Ishikawa (cell line): ENCODE results near the gene FAM174C.
A peak's percentile ranks its signal among the peaks of the same experiment; 100 is the strongest.

ENCODE experiments used
- CEBPB ChIP-seq: IDR thresholded peaks from 2 replicates; pipeline ENCODE4 v1.6.1; 2012
- CREB1 ChIP-seq: IDR thresholded peaks from 2 replicates; pipeline ENCODE4 v1.6.1; 2012; ENCODE audit warnings: low read depth
- EGR1 ChIP-seq: IDR thresholded peaks from 2 replicates; pipeline ENCODE4 v1.6.1; 2012
- EP300 ChIP-seq: IDR thresholded peaks from 2 replicates; pipeline ENCODE4 v1.6.1; 2012; ENCODE audit warnings: borderline replicate concordance
- FOXM1 ChIP-seq: IDR thresholded peaks from 2 replicates; pipeline ENCODE4 v1.6.1; 2012; ENCODE audit warnings: low read depth, borderline replicate concordance
- NFIC ChIP-seq: IDR thresholded peaks from 2 replicates; pipeline ENCODE4 v1.6.1; 2012
- RAD21 ChIP-seq: IDR thresholded peaks from 2 replicates; pipeline ENCODE4 v1.6.1; 2012; ENCODE audit warnings: low read depth
- TAF1 ChIP-seq: IDR thresholded peaks from 2 replicates; pipeline ENCODE4 v1.6.1; 2012; ENCODE audit warnings: low read depth, mild to moderate bottlenecking
- TCF12 ChIP-seq: IDR thresholded peaks from 2 replicates; pipeline ENCODE4 v1.6.1; 2012; ENCODE audit warnings: low read depth
- TEAD4 ChIP-seq: IDR thresholded peaks from 2 replicates; pipeline ENCODE4 v1.6.1; 2012
- YY1 ChIP-seq: IDR thresholded peaks from 2 replicates; pipeline ENCODE4 v1.6.1; 2012; ENCODE audit warnings: low read depth
- ZBTB7A ChIP-seq: IDR thresholded peaks from 2 replicates; pipeline ENCODE4 v1.6.1; 2012; ENCODE audit warnings: low read depth
- TF ChIP-seq, protein P1 (sequence below): IDR thresholded peaks from 2 replicates; pipeline ENCODE4 v1.6.1; 2012; ENCODE audit warnings: low read depth, mild to moderate bottlenecking
- TF ChIP-seq, protein P2 (sequence below): IDR thresholded peaks from 2 replicates; pipeline ENCODE4 v1.6.1; 2012
- TF ChIP-seq, protein P3 (sequence below): IDR thresholded peaks from 2 replicates; pipeline ENCODE4 v1.6.1; 2012

Gene FAM174C

DNA sequence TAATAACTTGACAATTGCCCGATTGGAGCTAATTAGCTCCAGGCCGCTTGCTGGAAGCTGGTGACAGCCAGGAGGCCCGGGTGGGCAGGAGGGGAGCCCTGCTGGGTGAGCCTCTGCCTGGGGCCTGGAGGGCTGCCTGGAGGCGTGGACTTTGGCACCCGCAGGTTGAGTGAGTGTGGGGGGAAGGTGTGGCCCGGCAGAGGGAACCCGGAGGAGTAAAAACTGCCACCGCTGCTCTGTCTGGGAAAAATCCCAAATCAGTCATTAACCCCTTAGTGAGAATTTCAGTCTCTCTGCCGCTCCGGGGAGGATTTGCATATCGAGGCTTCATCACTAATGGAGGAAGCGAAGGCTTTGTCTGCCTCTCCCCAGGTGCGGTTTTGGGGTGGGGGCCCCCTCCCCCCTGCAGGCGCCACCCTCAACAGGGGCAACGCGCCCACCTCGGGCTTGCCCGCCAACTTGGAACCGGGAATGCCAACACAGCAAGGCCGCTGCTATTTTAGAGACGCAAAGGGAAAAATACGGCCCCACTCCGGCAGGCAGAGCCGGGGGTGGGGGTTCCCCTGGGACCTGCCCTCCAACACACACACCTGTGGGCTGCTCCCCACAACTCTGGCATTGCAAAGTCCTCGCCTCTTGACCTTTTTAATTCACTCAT, 16.6 kb downstream of the FAM174C start:
- TF ChIP-seq EGR1 = no peak

DNA sequence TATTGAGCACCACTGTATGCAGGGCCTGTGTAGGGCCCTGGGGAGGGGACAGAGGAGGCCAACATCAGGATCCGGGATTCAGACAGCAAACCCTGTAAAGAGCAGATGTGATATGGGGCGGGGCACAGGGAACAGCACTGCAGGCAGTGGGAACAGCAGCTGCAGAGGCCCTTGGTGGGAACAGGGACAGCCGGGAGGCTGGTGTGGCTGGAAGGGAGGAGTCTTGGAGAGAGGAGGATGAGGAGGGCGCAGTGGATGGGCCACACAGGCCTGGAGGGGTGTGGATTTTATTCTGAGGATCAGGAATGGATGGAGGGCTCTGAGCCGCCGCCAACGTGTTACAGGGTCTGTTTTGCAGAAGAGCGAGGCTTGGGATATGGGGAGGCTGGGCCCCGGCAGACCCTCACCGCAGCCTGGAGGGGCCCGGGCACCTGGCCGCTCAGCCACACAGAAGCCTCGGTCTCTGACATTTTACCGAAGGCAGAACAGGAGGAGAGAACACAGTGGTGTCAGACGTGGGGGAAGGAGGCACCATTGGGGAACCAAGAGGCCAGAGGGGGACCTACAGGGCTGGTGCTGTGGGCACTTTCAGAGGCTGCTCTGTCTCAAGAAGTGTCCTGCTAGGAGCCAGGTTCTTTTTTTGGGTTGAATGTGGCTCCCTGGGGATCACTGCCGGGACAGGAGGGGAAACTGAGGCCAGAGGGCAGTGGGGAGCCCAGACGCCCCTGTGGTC, 17.3 kb downstream of the FAM174C start:
- no peak for TF ChIP-seq YY1
- TF ChIP-seq FOXM1 = no peak
- TF ChIP-seq, protein P1, sequence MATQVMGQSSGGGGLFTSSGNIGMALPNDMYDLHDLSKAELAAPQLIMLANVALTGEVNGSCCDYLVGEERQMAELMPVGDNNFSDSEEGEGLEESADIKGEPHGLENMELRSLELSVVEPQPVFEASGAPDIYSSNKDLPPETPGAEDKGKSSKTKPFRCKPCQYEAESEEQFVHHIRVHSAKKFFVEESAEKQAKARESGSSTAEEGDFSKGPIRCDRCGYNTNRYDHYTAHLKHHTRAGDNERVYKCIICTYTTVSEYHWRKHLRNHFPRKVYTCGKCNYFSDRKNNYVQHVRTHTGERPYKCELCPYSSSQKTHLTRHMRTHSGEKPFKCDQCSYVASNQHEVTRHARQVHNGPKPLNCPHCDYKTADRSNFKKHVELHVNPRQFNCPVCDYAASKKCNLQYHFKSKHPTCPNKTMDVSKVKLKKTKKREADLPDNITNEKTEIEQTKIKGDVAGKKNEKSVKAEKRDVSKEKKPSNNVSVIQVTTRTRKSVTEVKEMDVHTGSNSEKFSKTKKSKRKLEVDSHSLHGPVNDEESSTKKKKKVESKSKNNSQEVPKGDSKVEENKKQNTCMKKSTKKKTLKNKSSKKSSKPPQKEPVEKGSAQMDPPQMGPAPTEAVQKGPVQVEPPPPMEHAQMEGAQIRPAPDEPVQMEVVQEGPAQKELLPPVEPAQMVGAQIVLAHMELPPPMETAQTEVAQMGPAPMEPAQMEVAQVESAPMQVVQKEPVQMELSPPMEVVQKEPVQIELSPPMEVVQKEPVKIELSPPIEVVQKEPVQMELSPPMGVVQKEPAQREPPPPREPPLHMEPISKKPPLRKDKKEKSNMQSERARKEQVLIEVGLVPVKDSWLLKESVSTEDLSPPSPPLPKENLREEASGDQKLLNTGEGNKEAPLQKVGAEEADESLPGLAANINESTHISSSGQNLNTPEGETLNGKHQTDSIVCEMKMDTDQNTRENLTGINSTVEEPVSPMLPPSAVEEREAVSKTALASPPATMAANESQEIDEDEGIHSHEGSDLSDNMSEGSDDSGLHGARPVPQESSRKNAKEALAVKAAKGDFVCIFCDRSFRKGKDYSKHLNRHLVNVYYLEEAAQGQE = no peak
- no peak for TF ChIP-seq RAD21
- no peak for TF ChIP-seq CEBPB
- no peak for TF ChIP-seq TCF12
- TF ChIP-seq EGR1 = no peak
- no peak for TF ChIP-seq TEAD4
- no peak for TF ChIP-seq EP300
- no peak for TF ChIP-seq TAF1
- no peak for TF ChIP-seq NFIC
- TF ChIP-seq, protein P2, sequence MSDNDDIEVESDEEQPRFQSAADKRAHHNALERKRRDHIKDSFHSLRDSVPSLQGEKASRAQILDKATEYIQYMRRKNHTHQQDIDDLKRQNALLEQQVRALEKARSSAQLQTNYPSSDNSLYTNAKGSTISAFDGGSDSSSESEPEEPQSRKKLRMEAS = no peak
- TF ChIP-seq CREB1 = no peak
- TF ChIP-seq, protein P3, sequence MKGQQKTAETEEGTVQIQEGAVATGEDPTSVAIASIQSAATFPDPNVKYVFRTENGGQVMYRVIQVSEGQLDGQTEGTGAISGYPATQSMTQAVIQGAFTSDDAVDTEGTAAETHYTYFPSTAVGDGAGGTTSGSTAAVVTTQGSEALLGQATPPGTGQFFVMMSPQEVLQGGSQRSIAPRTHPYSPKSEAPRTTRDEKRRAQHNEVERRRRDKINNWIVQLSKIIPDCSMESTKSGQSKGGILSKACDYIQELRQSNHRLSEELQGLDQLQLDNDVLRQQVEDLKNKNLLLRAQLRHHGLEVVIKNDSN = no peak
- TF ChIP-seq ZBTB7A = no peak

DNA sequence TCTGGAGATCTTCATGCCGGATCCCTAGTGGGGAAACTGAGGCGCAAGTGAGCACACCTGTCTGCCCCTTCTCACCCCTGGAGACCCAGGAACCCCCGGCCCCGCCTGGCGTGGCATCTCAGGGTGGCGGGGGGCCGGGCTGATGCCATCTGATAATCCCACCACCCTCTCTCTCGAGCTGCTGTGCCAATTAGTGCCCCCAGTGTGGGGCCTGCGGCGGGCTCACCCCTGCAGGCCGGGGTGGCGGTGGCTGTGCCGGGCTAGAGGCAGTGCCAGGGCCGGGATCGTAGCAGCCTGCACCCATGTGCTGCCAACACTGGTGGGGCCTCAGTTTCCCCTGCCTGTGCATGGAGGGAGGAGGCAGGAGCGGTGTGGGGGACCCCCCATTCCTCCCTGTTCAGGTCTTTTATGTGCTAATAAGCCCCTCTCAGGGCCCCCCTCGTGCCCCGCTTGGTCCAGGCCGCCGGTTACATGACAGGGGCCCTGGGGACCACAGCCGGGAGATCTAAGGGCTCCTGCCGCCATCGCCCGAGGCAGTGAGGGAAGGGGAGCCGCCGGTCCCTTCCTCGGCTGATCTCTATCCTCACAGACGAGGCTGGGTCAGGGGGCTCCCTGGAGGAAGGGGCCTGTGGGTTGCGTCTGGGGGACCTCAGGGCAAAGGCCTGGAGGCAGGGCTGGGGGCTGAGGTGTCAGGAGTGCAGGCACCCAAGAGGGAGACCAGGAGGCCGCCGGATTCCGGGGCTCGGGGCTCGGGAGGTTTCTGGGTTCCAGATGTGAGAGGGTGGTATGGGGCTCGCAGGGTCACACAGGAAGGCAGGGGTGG, 18.7 kb downstream of the FAM174C start:
- TF ChIP-seq, protein P1 = no peak
- TF ChIP-seq TCF12 (no peak), RAD21 (no peak), EP300 (no peak), CEBPB (no peak), FOXM1 (no peak), YY1 (no peak), TAF1 (no peak), NFIC (no peak)
- TF ChIP-seq, protein P3 = no peak
- TF ChIP-seq, protein P2 = no peak

DNA sequence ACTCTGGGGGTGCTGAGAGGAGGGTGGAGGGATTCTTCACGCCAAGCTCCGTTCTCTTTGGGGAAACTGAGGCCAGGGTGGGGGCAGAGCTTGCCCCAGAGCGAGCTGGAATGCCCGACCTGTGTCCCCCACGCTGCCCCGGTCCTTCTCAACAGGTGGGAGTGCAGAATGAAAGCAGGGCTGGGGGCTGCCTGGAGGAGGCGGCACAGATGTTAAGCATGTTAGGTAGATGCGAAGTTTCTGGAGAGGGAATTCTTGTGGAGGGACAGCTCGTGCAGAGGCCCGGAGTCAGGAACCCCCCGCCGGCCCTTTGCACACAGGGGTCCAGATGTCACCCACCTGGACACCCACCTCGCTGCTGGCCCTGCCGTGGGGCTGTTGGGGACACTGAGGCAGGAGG, 19.4 kb downstream of the FAM174C start:
- no peak for TF ChIP-seq NFIC
- TF ChIP-seq ZBTB7A = no peak

DNA sequence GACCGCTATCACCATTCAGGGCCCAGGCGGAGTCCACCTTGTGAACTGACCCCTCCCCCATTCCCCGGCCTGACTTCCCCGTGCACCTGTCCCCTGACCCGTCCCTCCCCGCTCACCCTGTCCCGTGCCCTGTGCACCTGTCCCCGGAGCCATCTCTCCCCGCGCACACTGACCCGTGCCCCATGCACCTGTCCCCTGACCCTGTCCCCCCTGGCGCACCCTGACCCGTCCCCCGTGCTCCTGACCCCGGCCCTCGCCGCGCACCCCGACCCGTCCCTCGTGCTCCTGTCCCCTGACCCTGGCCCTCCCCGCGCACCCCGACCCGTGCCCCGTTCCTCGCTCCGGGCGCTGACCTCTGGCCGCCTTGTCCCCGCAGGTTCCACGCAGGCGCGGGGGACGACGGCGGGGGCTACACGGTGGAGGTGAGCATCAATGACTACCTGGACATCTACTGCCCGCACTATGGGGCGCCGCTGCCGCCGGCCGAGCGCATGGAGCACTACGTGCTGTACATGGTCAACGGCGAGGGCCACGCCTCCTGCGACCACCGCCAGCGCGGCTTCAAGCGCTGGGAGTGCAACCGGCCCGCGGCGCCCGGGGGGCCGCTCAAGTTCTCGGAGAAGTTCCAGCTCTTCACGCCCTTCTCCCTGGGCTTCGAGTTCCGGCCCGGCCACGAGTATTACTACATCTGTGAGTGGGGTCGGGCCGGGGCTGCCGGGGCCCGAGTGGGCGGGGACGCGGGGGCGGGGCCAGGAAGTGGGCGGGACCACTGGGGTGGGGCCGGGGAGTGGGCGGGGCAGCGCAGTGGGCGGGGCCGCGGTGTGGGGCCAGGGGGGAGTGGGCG, 20.1 kb downstream of the FAM174C start:
- TF ChIP-seq ZBTB7A = peak; percentile 78
- TF ChIP-seq, protein P3 = no peak
- TF ChIP-seq, protein P2 = peak; percentile 69; the same call in 1 of the 2 replicates
